Neural progenitor cell (in vitro differentiated cells): ENCODE measurements around the gene LRP1B. TPM values are rescaled to one million over a fixed set of nuclear protein-coding genes. Genes with fewer than 3 reads are reported as not detected.

ENCODE experiments used
- DNase-seq: peaks from one replicate; pipeline ENCODE4 v3.0.0-alpha.2; 2016; ENCODE audit warnings: low spot score
- H2AFZ ChIP-seq: fragments of 200-600 bp; sonication (generic); replicated peaks from 2 replicates; pipeline ENCODE4 v1.6.1; 2016; ENCODE audit warnings: antibody characterized with exemption
- H3F3A ChIP-seq: fragments of 200-600 bp; sonication (generic); 2 replicates; pipeline ENCODE4 v1.6.1; 2016; ENCODE audit warnings: antibody characterized with exemption, low read depth
- H3K27ac ChIP-seq: fragments of 200-600 bp; sonication (generic); 2 replicates; pipeline ENCODE4 v1.5.1; 2016; ENCODE audit warnings: mild to moderate bottlenecking
- H3K27me3 ChIP-seq: fragments of 200-600 bp; sonication (generic); 2 replicates; pipeline ENCODE4 v1.6.1; 2016; ENCODE audit warnings: mild to moderate bottlenecking, moderate library complexity
- H3K36me3 ChIP-seq: fragments of 200-600 bp; sonication (generic); 2 replicates; pipeline ENCODE4 v1.5.1; 2016
- H3K4me1 ChIP-seq: fragments of 200-600 bp; sonication (generic); 2 replicates; pipeline ENCODE4 v1.6.1; 2016; ENCODE audit warnings: mixed run types
- H3K4me2 ChIP-seq: fragments of 200-600 bp; sonication (generic); 2 replicates; pipeline ENCODE4 v1.6.1; 2016
- H3K4me3 ChIP-seq: fragments of 200-600 bp; sonication (generic); 2 replicates; pipeline ENCODE4 v1.5.1; 2016
- H3K79me2 ChIP-seq: fragments of 200-600 bp; sonication (generic); 2 replicates; pipeline ENCODE4 v1.6.1; 2016; ENCODE audit warnings: low read depth
- H3K9ac ChIP-seq: fragments of 200-600 bp; sonication (generic); 2 replicates; pipeline ENCODE4 v1.6.1; 2016
- H3K9me3 ChIP-seq: fragments of 200-600 bp; sonication (generic); 2 replicates; pipeline ENCODE4 v1.5.1; 2016; ENCODE audit warnings: low read depth
- H4K20me1 ChIP-seq: fragments of 200-600 bp; sonication (generic); 2 replicates; pipeline ENCODE4 v1.6.1; 2016; ENCODE audit warnings: low read depth
- H3K27ac Mint-ChIP-seq: 3 replicates; pipeline ENCODE4 v1.8.0; 2021; ENCODE audit warnings: mixed read lengths
- H3K27me3 Mint-ChIP-seq: 2 replicates; pipeline ENCODE4 v1.8.0; 2022; ENCODE audit warnings: low read depth, mild to moderate bottlenecking, inconsistent platforms, moderate library complexity, mixed read lengths; ENCODE audit not compliant: insufficient read depth
- H3K36me3 Mint-ChIP-seq: 3 replicates; pipeline ENCODE4 v1.8.0; 2021; ENCODE audit warnings: mixed read lengths
- H3K4me1 Mint-ChIP-seq: 3 replicates; pipeline ENCODE4 v1.8.0; 2021; ENCODE audit warnings: mixed read lengths
- H3K4me3 Mint-ChIP-seq: 3 replicates; pipeline ENCODE4 v1.8.0; 2021; ENCODE audit warnings: mild to moderate bottlenecking, moderate library complexity, mixed read lengths
- H3K9me3 Mint-ChIP-seq: 3 replicates; pipeline ENCODE4 v1.8.0; 2020; ENCODE audit warnings: mixed read lengths
- EZH2 ChIP-seq: fragments of 200-600 bp; sonication (generic); IDR thresholded peaks from 2 replicates; pipeline ENCODE4 v1.6.1; 2017; ENCODE audit warnings: antibody characterized with exemption, mild to moderate bottlenecking, moderate library complexity
- EZH2phosphoT487 ChIP-seq: fragments of 200-600 bp; sonication (generic); IDR thresholded peaks from 2 replicates; pipeline ENCODE4 v1.6.1; 2017; ENCODE audit warnings: antibody characterized with exemption
- total RNA-seq: library from RNA; depleted of rRNA; stranded (reverse); fragments of >200 nt; gene quantifications from 2 replicates; pipeline ENCODE4 v1.2.3, GENCODE V29; 2015; ENCODE audit warnings: low replicate concordance
- TF ChIP-seq, protein P1 (sequence below): fragments of 200-600 bp; sonication (generic); IDR thresholded peaks from 2 replicates; pipeline ENCODE4 v1.5.1; 2017; ENCODE audit warnings: antibody characterized with exemption, mild to moderate bottlenecking

Gene LRP1B
- total RNA-seq, 1 donor from 2014 or later = not detected

DNA sequence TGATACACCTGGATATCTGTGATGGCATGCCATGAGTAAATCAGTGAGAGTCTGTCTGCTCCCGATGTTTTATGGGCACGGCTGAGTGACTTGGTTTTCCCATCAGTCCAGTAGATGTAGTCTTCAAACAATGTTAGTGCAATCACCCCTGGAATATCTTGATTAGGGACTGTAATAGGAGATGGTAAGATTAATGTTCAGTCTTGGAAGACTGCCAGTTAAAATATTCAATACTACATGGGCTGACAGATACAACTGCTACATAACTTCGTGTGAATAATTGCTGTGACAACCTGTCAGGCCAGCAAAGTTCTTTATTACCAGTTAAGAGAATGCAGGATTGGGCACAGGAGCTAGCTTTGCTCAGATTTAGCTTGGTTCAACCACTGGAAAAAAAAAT, 1673.3 kb downstream of the LRP1B start:
- Mint-ChIP-seq H3K27ac (no peak overlapping the region), H3K36me3 (no peaks in the 10 kb centered on the region), H3K4me1 (no peaks in the 10 kb centered on the region), H3K4me3 (no peak overlapping the region), H3K27me3 (no peaks in the 10 kb centered on the region), H3K9me3 (no peaks in the 10 kb centered on the region)
- DNase-seq = no peak
- Histone ChIP-seq H3K9me3 (no peaks in the 10 kb centered on the region), H2AFZ (no peak overlapping the region), H3K4me1 (no peaks in the 10 kb centered on the region), H3K79me2 (no peaks in the 10 kb centered on the region), H3K27ac (no peak overlapping the region), H3F3A (no peaks in the 10 kb centered on the region), H3K4me3 (no peak overlapping the region), H3K36me3 (no peaks in the 10 kb centered on the region), H3K27me3 (no peaks in the 10 kb centered on the region), H3K9ac (no peak overlapping the region), H3K4me2 (no peak overlapping the region), H4K20me1 (no peaks in the 10 kb centered on the region)
- TF ChIP-seq EZH2 (no peak), EZH2phosphoT487 (no peak)
- TF ChIP-seq, protein P1, sequence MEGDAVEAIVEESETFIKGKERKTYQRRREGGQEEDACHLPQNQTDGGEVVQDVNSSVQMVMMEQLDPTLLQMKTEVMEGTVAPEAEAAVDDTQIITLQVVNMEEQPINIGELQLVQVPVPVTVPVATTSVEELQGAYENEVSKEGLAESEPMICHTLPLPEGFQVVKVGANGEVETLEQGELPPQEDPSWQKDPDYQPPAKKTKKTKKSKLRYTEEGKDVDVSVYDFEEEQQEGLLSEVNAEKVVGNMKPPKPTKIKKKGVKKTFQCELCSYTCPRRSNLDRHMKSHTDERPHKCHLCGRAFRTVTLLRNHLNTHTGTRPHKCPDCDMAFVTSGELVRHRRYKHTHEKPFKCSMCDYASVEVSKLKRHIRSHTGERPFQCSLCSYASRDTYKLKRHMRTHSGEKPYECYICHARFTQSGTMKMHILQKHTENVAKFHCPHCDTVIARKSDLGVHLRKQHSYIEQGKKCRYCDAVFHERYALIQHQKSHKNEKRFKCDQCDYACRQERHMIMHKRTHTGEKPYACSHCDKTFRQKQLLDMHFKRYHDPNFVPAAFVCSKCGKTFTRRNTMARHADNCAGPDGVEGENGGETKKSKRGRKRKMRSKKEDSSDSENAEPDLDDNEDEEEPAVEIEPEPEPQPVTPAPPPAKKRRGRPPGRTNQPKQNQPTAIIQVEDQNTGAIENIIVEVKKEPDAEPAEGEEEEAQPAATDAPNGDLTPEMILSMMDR = no peak

- no peak for DNase-seq
- Mint-ChIP-seq H3K27ac (no peak overlapping the region), H3K27me3 (peaks cover 6% of the 10 kb centered on the region), H3K4me3 (no peak overlapping the region), H3K9me3 (no peaks in the 10 kb centered on the region), H3K36me3 (no peaks in the 10 kb centered on the region), H3K4me1 (no peaks in the 10 kb centered on the region)
- no peak overlapping the region for H3K4me3 ChIP-seq
- no peaks in the 10 kb centered on the region for H3K27me3 ChIP-seq
- no peak overlapping the region for H3K9ac ChIP-seq
- no peak overlapping the region for H3K27ac ChIP-seq
- H4K20me1 ChIP-seq = no peaks in the 10 kb centered on the region
- no peaks in the 10 kb centered on the region for H3K36me3 ChIP-seq
- no peaks in the 10 kb centered on the region for H3K79me2 ChIP-seq
- H3K4me1 ChIP-seq = no peaks in the 10 kb centered on the region
- TF ChIP-seq EZH2phosphoT487 = no peak
- no peak for TF ChIP-seq EZH2
- TF ChIP-seq, protein P1 = no peak
- H3K9me3 ChIP-seq = no peaks in the 10 kb centered on the region
- no peak overlapping the region for H3K4me2 ChIP-seq
- H2AFZ ChIP-seq = no peak overlapping the region
- no peaks in the 10 kb centered on the region for H3F3A ChIP-seq
Observed at GRCh38 chr2:140455315-140455714, 1675.5 kb downstream of the LRP1B start.

GRCh38 chr2:140454717-140455116, 1676.1 kb downstream of the LRP1B start:
- Histone ChIP-seq H3K9me3 (no peaks in the 10 kb centered on the region), H3K27ac (no peak overlapping the region)
- peaks cover 6% of the 10 kb centered on the region for H3K27me3 Mint-ChIP-seq

More at GRCh38 chr2:140454717-140455116, 1676.1 kb downstream of the LRP1B start:
- H3F3A ChIP-seq = no peaks in the 10 kb centered on the region
- Mint-ChIP-seq H3K4me1 (no peaks in the 10 kb centered on the region), H3K9me3 (no peaks in the 10 kb centered on the region), H3K36me3 (no peaks in the 10 kb centered on the region), H3K27ac (no peak overlapping the region), H3K4me3 (no peak overlapping the region)
- H3K27me3 ChIP-seq = no peaks in the 10 kb centered on the region
- TF ChIP-seq EZH2phosphoT487 = no peak
- TF ChIP-seq, protein P1 = no peak
- TF ChIP-seq EZH2 = no peak
- no peak for DNase-seq
- no peaks in the 10 kb centered on the region for H3K79me2 ChIP-seq
- no peak overlapping the region for H3K4me3 ChIP-seq
- H3K4me1 ChIP-seq = no peaks in the 10 kb centered on the region
- no peak overlapping the region for H3K9ac ChIP-seq
- no peak overlapping the region for H3K4me2 ChIP-seq
- H4K20me1 ChIP-seq = no peaks in the 10 kb centered on the region
- no peak overlapping the region for H2AFZ ChIP-seq
- no peaks in the 10 kb centered on the region for H3K36me3 ChIP-seq
